ENCODE data around the gene SH3GLB2.

SH3GLB2 gene

GRCh38 chr9:129022037-129022436 is 6.1 kb downstream of the SH3GLB2 start:
- no peak overlapping the region for H3K4me3 ChIP-seq (ENCODE audit: low read depth, low read length)
- TF ChIP-seq CTCF (IDR thresholded peaks at IDR 0.05; ENCODE audit: low read depth, low read length, missing control alignments) = no peak
- in situ Hi-C loops (cut with HindIII; ENCODE audit: low sequenced_read_pairs) = no loop called here
- DNase-seq (ENCODE audit: low read depth) = no peak

GRCh38 chr9:129021091-129021490 is 7.0 kb downstream of the SH3GLB2 start:
- no peak for DNase-seq (ENCODE audit: low read depth)
- no peak overlapping the region for H3K4me3 ChIP-seq (ENCODE audit: low read depth, low read length)
- in situ Hi-C loops (cut with HindIII; ENCODE audit: low sequenced_read_pairs) = no loop called here
- no peak for TF ChIP-seq CTCF (IDR thresholded peaks at IDR 0.05; ENCODE audit: low read depth, low read length, missing control alignments)

GRCh38 chr9:129014608-129015007 is 13.5 kb downstream of the SH3GLB2 start:
- no peak for DNase-seq (ENCODE audit: low read depth)
- no peak overlapping the region for H3K4me3 ChIP-seq (ENCODE audit: low read depth, low read length)
- in situ Hi-C loops (cut with HindIII; ENCODE audit: low sequenced_read_pairs) = no loop called here
- TF ChIP-seq CTCF (IDR thresholded peaks at IDR 0.05; ENCODE audit: low read depth, low read length, missing control alignments) = no peak

GRCh38 chr9:129014124-129014523 is 14.0 kb downstream of the SH3GLB2 start:
- no peak for DNase-seq (ENCODE audit: low read depth)
- H3K4me3 ChIP-seq (ENCODE audit: low read depth, low read length) = no peak overlapping the region
- TF ChIP-seq CTCF (IDR thresholded peaks at IDR 0.05; ENCODE audit: low read depth, low read length, missing control alignments) = no peak
- in situ Hi-C loops (cut with HindIII; ENCODE audit: low sequenced_read_pairs) = no loop called here

- H3K4me3 ChIP-seq (ENCODE audit: low read depth, low read length) = no peak overlapping the region
- in situ Hi-C loops (cut with HindIII; ENCODE audit: low sequenced_read_pairs) = no loop called here
- DNase-seq (ENCODE audit: low read depth) = no peak
- TF ChIP-seq CTCF (IDR thresholded peaks at IDR 0.05; ENCODE audit: low read depth, low read length, missing control alignments) = no peak
These were observed 14.5 kb downstream of the SH3GLB2 start for GRCh38 chr9:129013674-129014073.

- in situ Hi-C loops (cut with HindIII; ENCODE audit: low sequenced_read_pairs) = no loop called here
- no peak overlapping the region for H3K4me3 ChIP-seq (ENCODE audit: low read depth, low read length)
- no peak for DNase-seq (ENCODE audit: low read depth)
- no peak for TF ChIP-seq CTCF (IDR thresholded peaks at IDR 0.05; ENCODE audit: low read depth, low read length, missing control alignments)
These were observed 15.2 kb downstream of the SH3GLB2 start for GRCh38 chr9:129012893-129013448.

- TF ChIP-seq CTCF (IDR thresholded peaks at IDR 0.05; ENCODE audit: low read depth, low read length, missing control alignments) = no peak
- no peak for DNase-seq (ENCODE audit: low read depth)
- no peak overlapping the region for H3K4me3 ChIP-seq (ENCODE audit: low read depth, low read length)
- in situ Hi-C loops (cut with HindIII; ENCODE audit: low sequenced_read_pairs) = no loop called here
These were observed 15.8 kb downstream of the SH3GLB2 start for GRCh38 chr9:129012343-129012742.

All from astrocyte of the cerebellum (primary cell).